K562 (cell line): Measurements from ENCODE around the gene SFMBT2. TPM values are rescaled to one million over a fixed set of nuclear protein-coding genes. Genes with fewer than 3 reads are reported as not detected.

Experiments
- ADNP ChIP-seq: fragments of 200-800 bp; sonication (Bioruptor generic); IDR thresholded peaks from 2 replicates; pipeline ENCODE4 v1.6.1; 2016; ENCODE audit warnings: missing genetic modification characterization, missing compliant biosample characterization
- ARID1B ChIP-seq: fragments of 450-650 bp; IDR thresholded peaks from 2 replicates; pipeline ENCODE4 v1.6.1; 2016; ENCODE audit warnings: antibody characterized with exemption, mild to moderate bottlenecking, inconsistent platforms
- CBFA2T2 ChIP-seq: fragments of 450-650 bp; conservative IDR thresholded peaks from 2 replicates; pipeline ENCODE4 v1.6.1; 2017; ENCODE audit warnings: mild to moderate bottlenecking
- CTBP1 ChIP-seq: fragments of 450-650 bp; IDR thresholded peaks from 2 replicates; pipeline ENCODE4 v1.6.1; 2016; ENCODE audit warnings: borderline replicate concordance
- KHSRP ChIP-seq: fragments of 450-650 bp; IDR thresholded peaks from 2 replicates; pipeline ENCODE4 v1.6.1; 2017
- PKNOX1 ChIP-seq: fragments of 450-650 bp; IDR thresholded peaks from 2 replicates; pipeline ENCODE4 v1.6.1; 2016
- TRIM25 ChIP-seq: fragments of 450-650 bp; IDR thresholded peaks from 2 replicates; pipeline ENCODE4 v1.7.0; 2016; ENCODE audit warnings: borderline replicate concordance
- polyA plus RNA-seq, 8 experiments: library from polyadenylated mRNA; depleted of rRNA in 4 of 8; stranded (reverse) in 5 of 8; unstranded in 3 of 8; fragments of >200 nt; fragmentation: Nextera tagmentation in 2 of 8; fragmentation: Illumina TruSeq in 1 of 8; extraction: Ambion mirVana in 2 of 8; extraction: Trizol in 1 of 8; gene quantifications; 2 replicates each; pipeline versions ENCODE4 v1.2.1 to v1.2.3, GENCODE V29; 2011 to 2014; ENCODE audit warnings: inconsistent platforms in 1 of 8, missing spikeins in 1 of 8
- total RNA-seq, 7 experiments: library from RNA; depleted of rRNA in 6 of 7; stranded (reverse); fragments of >200 nt in 6 of 7; fragmentation: Illumina TruSeq in 2 of 7; extraction: Trizol in 2 of 7; gene quantifications; 2 replicates each; pipeline versions ENCODE4 v1.2.1 to v1.2.3, GENCODE V29; 2011 to 2021; ENCODE audit warnings: low replicate concordance in 1 of 7
- TF ChIP-seq, protein P1 (sequence below), 2 experiments: fragments of 450-650 bp in 1 of 2; sonication (generic) in 1 of 2; formaldehyde crosslinking in 1 of 2; IDR thresholded peaks in 1 of 2; conservative IDR thresholded peaks in 1 of 2; 2 replicates each; pipeline versions ENCODE4 v1.6.1 to v1.8.1; 2016 to 2023; ENCODE audit warnings: mild to moderate bottlenecking in 2 of 2, moderate library complexity in 2 of 2, inconsistent platforms in 1 of 2, missing genetic modification reagents in 1 of 2

SFMBT2 gene
- total and polyA plus RNA-seq, 9 of the 15 experiments (the other 6 are each of a cell fraction or from before 2014, with no cell fraction given), result 1.2 to 13.6 (median 7.6) TPM

GRCh38 chr10:7405637-7406036, 5.2 kb downstream of the SFMBT2 start (continued):
- TF ChIP-seq, protein P1, sequence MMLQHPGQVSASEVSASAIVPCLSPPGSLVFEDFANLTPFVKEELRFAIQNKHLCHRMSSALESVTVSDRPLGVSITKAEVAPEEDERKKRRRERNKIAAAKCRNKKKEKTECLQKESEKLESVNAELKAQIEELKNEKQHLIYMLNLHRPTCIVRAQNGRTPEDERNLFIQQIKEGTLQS (IDR thresholded peaks at IDR 0.05), result peak; percentile 53; the same call in 1 of the 2 replicates
- TF ChIP-seq, protein P1 (CRISPR knock-in tag; conservative IDR thresholded peaks at IDR 0.05), result no peak
- TF ChIP-seq PKNOX1 (peak; percentile 66), KHSRP (no peak), CTBP1 (0 out of 2 replicates have a peak, but pooled peaks have one; percentile 41), ARID1B (peak; percentile 63), CBFA2T2 (peak; percentile 68), TRIM25 (no peak), ADNP (no peak)
- TF ChIP-seq, all 486 proteins: peak for 20
